Measurements from ENCODE around the gene PRR35. TPM values are rescaled to one million over a fixed set of nuclear protein-coding genes. Genes with fewer than 3 reads are reported as not detected.

Gene PRR35
- total RNA-seq, 1 donor from 2014 or later = not detected

- H3K4me3 ChIP-seq = no peak overlapping the region
- TF ChIP-seq CTCF (IDR thresholded peaks at IDR 0.05) = no peak
- no peak overlapping the region for H3K27ac ChIP-seq
- no peaks in the 10 kb centered on the region for H3K9me3 ChIP-seq
- intact Hi-C loops (cut with DNase I) = no loop called here
- ATAC-seq (no peak), DNase-seq (no peak)
- no peaks in the 10 kb centered on the region for H3K27me3 ChIP-seq (ENCODE audit: low read depth)
- H3K4me1 ChIP-seq = peaks cover 20% of the 10 kb centered on the region
- H3K36me3 ChIP-seq = peaks cover 28% of the 10 kb centered on the region
Observed at GRCh38 chr16:572865-573650, 12.9 kb downstream of the PRR35 start.

- intact Hi-C loops (cut with DNase I) = no loop called here
- no peak for TF ChIP-seq CTCF (IDR thresholded peaks at IDR 0.05)
- Histone ChIP-seq H3K27ac (no peak overlapping the region), H3K4me3 (no peak overlapping the region), H3K9me3 (no peaks in the 10 kb centered on the region), H3K36me3 (peaks cover 28% of the 10 kb centered on the region), H3K27me3 (ENCODE audit: low read depth) (no peaks in the 10 kb centered on the region), H3K4me1 (peaks cover 8% of the 10 kb centered on the region)
- DNase-seq (no peak), ATAC-seq (no peak)
Observed at GRCh38 chr16:574021-574760, 14.0 kb downstream of the PRR35 start.

- no peak for TF ChIP-seq CTCF (IDR thresholded peaks at IDR 0.05)
- peaks cover 28% of the 10 kb centered on the region for H3K36me3 ChIP-seq
- H3K4me1 ChIP-seq = peaks cover 2% of the 10 kb centered on the region
- H3K9me3 ChIP-seq = no peaks in the 10 kb centered on the region
- no peak overlapping the region for H3K4me3 ChIP-seq
- ATAC-seq (no peak), DNase-seq (no peak)
- no peak overlapping the region for H3K27ac ChIP-seq
- no peaks in the 10 kb centered on the region for H3K27me3 ChIP-seq (ENCODE audit: low read depth)
- intact Hi-C loops (cut with DNase I) = no loop called here
Observed at GRCh38 chr16:575354-576196, 15.4 kb downstream of the PRR35 start.

- Histone ChIP-seq H3K4me1 (no peaks in the 10 kb centered on the region), H3K4me3 (no peak overlapping the region), H3K27ac (no peak overlapping the region), H3K36me3 (peaks cover 35% of the 10 kb centered on the region), H3K9me3 (no peaks in the 10 kb centered on the region), H3K27me3 (ENCODE audit: low read depth) (no peaks in the 10 kb centered on the region)
- DNase-seq (no peak), ATAC-seq (no peak)
- intact Hi-C loops (cut with DNase I) = no loop called here
- no peak for TF ChIP-seq CTCF (IDR thresholded peaks at IDR 0.05)
Observed at GRCh38 chr16:576197-576822, 16.1 kb downstream of the PRR35 start.

GRCh38 chr16:576823-577201, 16.6 kb downstream of the PRR35 start:
- TF ChIP-seq CTCF (IDR thresholded peaks at IDR 0.05) = no peak
- peaks cover 35% of the 10 kb centered on the region for H3K36me3 ChIP-seq
- no peak overlapping the region for H3K27ac ChIP-seq
- DNase-seq (no peak), ATAC-seq (no peak)
- intact Hi-C loops (cut with DNase I) = no loop called here
- H3K27me3 ChIP-seq (ENCODE audit: low read depth) = no peaks in the 10 kb centered on the region
- H3K4me1 ChIP-seq = no peaks in the 10 kb centered on the region
- H3K9me3 ChIP-seq = no peaks in the 10 kb centered on the region
- no peak overlapping the region for H3K4me3 ChIP-seq

Measured in lower lobe of right lung (tissue), 2 donors.